ENCODE results near the gene FAM240A.
"Not testable (repeated sequence)": the region's sequence is repeated elsewhere in the genome, so short reads cannot be mapped to it uniquely, and the experiment has no call there.

The FAM240A gene

GRCh38 chr3:46612324-46612723, at the start of gene FAM240A:
Gene FAM240A, plus strand, starts transcription at chr3:46612525. Its CDS starts 159 bp downstream, at chr3:46612684.
- no peak for DNase-seq (ENCODE audit: low spot score)

GRCh38 chr3:46564190-46565021, 47.9 kb upstream of the FAM240A start:
- DNase-seq (ENCODE audit: low spot score), result no peak

GRCh38 chr3:46565077-46565476, 47.2 kb upstream of the FAM240A start:
- no peak for DNase-seq (ENCODE audit: low spot score)

GRCh38 chr3:46565607-46566039, 46.7 kb upstream of the FAM240A start:
- DNase-seq (ENCODE audit: low spot score), result no peak

GRCh38 chr3:46566040-46566641, 46.2 kb upstream of the FAM240A start, which contains the start of gene LRRC2:
Gene LRRC2, minus strand, starts transcription at chr3:46566302. Its CDS starts 14,711 bp downstream, at chr3:46551591.
- no peak for DNase-seq (ENCODE audit: low spot score)

GRCh38 chr3:46571684-46572083, 40.6 kb upstream of the FAM240A start:
- DNase-seq (ENCODE audit: low spot score), result no peak

- no peak for DNase-seq (ENCODE audit: low spot score)
Measured at GRCh38 chr3:46573701-46574100, 38.6 kb upstream of the FAM240A start.

GRCh38 chr3:46574243-46574646, 38.1 kb upstream of the FAM240A start:
- no peak for DNase-seq (ENCODE audit: low spot score)

- no peak for DNase-seq (ENCODE audit: low spot score)
Measured at GRCh38 chr3:46574881-46575576, 37.3 kb upstream of the FAM240A start.

GRCh38 chr3:46575577-46576222, 36.6 kb upstream of the FAM240A start:
- no peak for DNase-seq (ENCODE audit: low spot score)

- no peak for DNase-seq (ENCODE audit: low spot score)
Measured at GRCh38 chr3:46576386-46576785, 35.9 kb upstream of the FAM240A start.

- DNase-seq (ENCODE audit: low spot score), result no peak
Measured at GRCh38 chr3:46576879-46577278, 35.4 kb upstream of the FAM240A start.

- DNase-seq (ENCODE audit: low spot score), result not testable (repeated sequence)
Measured at GRCh38 chr3:46577580-46578249, 34.6 kb upstream of the FAM240A start.

- DNase-seq (ENCODE audit: low spot score), result no peak
Measured at GRCh38 chr3:46578973-46579755, 33.2 kb upstream of the FAM240A start.

GRCh38 chr3:46579756-46580286, 32.5 kb upstream of the FAM240A start:
- DNase-seq (ENCODE audit: low spot score), result no peak

GRCh38 chr3:46580675-46581074, 31.6 kb upstream of the FAM240A start:
- no peak for DNase-seq (ENCODE audit: low spot score)

GRCh38 chr3:46584598-46585467, 27.5 kb upstream of the FAM240A start:
- DNase-seq (ENCODE audit: low spot score), result no peak

GRCh38 chr3:46585799-46586693, 26.3 kb upstream of the FAM240A start:
- DNase-seq (ENCODE audit: low spot score), result no peak
